HL-60/S4 treated with phorbol 12-myristate 13-acetate at 8.2 ng/mL for 4 days and 3 days (cell line): ENCODE measurements around the gene MYO18B.

Source experiments
- in situ Hi-C: fragments of 300-500 bp; cut with MboI; formaldehyde crosslinking; loops from 2 replicates; pipeline ENCODE4 v1.15.0; 2022; ENCODE audit warnings: low sequenced_read_pairs

The MYO18B gene

DNA sequence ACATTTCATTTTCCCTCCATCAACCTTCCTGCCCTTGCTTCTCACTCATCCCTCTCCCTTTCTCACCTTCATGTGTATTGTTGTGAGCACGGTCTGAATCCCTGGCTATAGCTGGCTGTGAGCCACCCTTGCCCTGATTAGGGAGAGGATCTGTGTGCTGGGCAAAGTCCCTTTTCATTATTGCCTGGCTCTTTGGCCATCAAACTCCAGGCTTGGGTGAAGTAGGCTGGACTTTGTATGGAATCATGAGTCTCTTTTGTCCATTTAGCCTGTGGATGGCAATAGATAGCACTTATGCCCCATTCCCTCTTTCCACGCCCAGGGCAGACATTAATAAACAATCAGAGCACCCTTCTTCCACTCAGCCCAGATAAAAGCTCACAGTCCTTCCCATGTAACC is 6.7 kb downstream of the MYO18B start:
- in situ Hi-C loops: no loop called here

DNA sequence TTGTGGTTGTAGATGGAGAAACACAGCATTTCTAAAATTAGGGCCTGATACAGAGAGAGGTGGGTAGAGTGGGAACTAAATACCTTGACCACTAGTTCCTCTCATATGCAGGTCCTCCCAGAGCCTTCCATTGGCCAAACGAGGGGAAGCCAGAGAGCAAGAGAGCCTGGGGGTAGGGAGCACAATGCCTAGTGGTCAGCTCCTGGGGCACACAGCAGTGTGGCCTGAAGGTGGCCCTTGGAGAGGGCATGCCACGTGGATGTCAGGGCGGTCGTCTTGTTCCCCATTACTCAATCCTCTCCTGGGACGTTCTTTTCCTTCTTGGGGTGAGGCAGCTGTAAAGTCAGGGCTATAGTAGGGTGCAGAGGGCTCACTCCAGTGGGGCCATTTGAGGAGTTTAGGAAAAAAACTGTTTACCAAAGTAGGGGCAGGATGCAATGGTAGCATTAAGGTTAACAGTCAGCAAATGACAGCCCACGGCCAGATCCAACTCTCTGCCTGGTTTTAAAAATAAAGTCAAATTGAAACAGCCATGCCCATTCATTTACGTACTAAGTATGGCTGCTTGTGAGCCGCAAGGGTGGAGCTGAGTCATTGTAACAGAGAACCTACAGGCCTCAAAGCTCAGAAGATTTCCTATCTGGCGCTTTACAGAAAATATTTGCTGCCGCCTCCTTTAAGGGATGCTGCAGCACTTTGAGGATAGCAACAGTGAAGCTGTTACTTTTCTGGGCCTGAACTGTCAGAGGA is 7.6 kb downstream of the MYO18B start:
- in situ Hi-C loops: loop anchor here (25.0 kb wide), 1 partner anchor 287 kb away; no protein-coding TSS in a partner anchor

- in situ Hi-C loops: loop anchor here (25.0 kb wide), 1 partner anchor 288 kb away; no protein-coding TSS in a partner anchor
These were observed 8.7 kb downstream of the MYO18B start for GRCh38 chr22:25750569-25751173.

DNA sequence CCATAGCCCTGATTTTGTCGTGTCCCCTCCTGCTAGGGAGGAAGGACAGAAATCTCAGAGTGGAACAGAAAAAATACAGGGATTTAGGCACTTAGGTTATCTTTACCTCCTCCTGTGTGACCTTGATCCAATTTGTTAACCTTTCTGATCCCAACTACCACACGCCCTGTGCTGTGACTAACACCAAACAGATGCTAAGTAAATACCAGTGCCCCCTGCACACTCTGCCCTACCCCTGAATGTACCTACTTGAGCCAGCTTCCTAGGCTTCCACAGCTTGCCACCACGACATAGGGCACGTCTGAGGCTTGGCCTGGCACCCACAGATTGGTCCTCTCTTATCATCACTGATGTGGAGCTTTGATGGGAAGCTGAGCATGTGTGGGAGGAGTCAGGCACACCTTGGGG is 9.2 kb downstream of the MYO18B start:
- in situ Hi-C loops: loop anchor here (25.0 kb wide), 1 partner anchor 289 kb away; no protein-coding TSS in a partner anchor

DNA sequence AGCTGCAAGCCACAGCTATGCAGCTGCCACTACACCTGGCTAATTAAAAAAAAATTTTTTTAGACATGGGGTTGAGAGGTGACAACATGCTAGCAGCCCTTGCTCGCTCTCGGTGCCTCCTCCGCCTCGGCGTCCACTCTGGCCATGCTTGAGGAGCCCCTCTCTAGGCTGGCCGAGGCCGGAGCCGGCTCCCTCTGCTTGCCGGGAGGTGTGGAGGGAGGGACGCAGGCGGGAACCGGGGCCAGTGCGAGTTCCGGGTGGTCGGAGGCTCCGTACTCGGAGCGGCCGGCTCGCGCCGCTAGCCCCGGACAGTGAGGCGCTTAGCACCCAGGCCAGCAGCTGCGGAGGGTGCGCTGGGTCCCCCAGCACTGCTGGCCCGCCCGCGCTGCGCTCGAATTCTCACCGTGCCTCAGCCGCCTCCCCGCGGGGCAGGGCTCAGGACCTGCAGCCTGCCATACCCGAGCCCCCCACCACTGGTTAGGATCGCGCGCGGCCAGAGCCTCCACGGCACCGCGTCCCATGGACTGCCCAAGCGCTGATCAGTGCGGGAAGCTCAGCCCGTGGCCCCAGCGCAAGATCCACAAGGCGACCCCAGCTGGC is 10.7 kb downstream of the MYO18B start:
- in situ Hi-C loops: loop anchor here (25.0 kb wide), 1 partner anchor 290 kb away; no protein-coding TSS in a partner anchor

DNA sequence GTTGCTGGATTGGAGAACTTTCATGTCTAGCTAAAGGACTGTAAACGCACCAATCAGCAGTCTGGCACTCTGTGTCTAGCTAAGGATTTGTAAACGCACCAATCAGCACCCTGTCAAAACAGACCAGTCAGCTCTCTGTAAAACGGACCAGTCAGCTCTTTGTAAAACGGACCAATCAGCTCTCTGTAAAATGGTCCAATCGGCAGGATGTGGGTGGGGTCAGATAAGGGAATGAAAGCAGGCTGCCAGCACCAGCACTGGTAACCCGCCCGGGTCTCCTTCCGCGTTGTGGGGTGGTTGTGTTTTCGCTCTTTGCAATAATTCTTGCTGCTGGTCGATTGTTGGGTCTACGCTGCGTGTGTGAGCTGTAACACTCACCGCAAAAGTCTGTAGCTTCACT is 11.3 kb downstream of the MYO18B start:
- in situ Hi-C loops: loop anchor here (25.0 kb wide), 1 partner anchor 291 kb away; no protein-coding TSS in a partner anchor

DNA sequence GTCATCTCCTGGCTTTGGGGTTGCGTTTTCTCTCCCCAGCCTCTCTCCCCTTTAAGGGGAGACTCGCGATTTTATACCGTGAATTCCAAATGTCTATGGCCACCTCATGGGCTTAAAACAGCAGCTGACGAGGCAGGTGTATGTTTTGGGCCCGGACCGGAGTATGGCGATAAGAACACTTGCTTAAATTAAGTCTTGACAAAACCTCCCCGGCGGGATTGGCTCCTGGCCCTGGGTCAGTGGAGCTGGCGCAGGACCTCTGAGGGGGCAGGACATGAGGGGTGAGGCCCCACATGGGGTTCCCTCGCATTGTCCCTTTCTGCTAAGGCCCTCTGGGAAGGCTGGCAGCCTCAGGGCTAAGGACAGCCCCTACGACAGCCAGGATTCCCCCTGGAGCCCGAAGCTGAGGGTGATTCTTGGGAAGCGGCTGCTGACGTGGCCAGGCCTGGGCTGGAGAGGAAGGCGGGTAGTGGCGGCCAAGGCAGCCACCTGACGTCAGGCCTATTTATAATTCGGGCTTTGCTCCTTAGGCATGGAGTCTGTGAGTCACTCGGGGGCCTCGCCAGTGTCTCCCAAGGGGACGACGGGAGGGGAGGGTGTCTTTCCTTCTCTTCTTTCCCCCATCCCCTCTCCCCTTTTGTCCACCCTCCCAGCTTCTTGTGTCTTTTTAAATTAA is 12.7 kb downstream of the MYO18B start:
- in situ Hi-C loops: loop anchor here (25.0 kb wide), 1 partner anchor 292 kb away; no protein-coding TSS in a partner anchor

DNA sequence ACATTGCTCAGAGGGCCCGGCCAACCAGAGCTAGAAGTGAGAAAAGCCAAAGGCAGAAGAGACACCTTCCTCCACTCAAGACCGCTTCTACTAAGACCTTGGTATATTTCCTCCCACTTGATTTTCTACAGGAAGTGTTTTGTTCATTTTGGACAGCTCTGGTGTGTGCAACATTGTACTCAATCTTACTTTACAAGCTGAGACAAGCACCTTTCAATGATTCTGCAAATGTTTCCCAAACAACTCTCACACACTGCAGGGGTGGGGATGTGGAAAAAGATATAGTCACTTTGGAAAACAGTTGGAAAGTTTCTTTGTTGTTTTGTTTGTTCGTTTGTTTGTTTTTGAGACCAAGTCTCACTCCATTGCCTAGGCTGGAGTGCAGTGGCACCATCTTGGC is 15.7 kb downstream of the MYO18B start:
- in situ Hi-C loops: loop anchor here (25.0 kb wide), 1 partner anchor 295 kb away; no protein-coding TSS in a partner anchor

DNA sequence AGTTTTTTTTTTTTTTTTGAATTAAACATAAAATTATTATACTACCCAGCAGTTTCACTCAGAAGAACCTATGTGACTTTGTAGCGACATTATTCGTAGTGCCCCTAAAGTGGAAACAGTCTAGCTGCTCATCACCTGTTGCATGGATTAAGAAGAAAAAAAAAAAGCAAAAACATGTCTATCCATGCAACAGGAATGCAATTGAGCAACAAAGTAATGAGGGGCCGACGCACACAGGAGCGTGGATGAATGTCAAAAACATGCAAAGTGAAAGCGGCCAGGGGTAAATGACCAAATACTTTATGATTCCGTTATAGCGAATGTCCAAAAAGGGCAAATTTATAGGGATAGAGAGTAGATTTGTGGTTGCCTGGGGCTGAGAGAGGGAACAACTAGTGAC is 16.3 kb downstream of the MYO18B start:
- in situ Hi-C loops: loop anchor here (25.0 kb wide), 1 partner anchor 296 kb away; no protein-coding TSS in a partner anchor

- in situ Hi-C loops: loop anchor here (25.0 kb wide), 1 partner anchor 298 kb away; no protein-coding TSS in a partner anchor
These were observed 17.8 kb downstream of the MYO18B start for GRCh38 chr22:25759825-25760231.

DNA sequence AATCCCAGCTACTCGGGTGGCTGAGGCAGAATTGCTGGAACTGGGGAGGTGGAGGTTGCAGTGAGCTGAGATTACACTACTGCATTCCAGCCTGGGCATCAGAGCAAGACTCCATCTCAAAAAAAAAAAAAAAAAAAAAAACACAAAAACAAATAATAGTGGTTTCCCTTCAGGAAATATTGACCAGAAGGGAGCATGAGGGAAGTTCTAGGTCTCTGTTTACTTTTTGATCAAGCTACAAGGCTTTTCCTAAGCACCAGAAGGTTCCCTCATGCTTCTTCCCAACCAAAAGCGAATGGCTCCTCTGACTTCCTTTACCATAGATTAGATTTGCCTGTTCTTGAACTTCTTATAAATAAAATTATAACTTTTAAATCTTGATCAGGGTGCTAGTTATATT is 18.3 kb downstream of the MYO18B start:
- in situ Hi-C loops: loop anchor here (25.0 kb wide), 1 partner anchor 298 kb away; no protein-coding TSS in a partner anchor

DNA sequence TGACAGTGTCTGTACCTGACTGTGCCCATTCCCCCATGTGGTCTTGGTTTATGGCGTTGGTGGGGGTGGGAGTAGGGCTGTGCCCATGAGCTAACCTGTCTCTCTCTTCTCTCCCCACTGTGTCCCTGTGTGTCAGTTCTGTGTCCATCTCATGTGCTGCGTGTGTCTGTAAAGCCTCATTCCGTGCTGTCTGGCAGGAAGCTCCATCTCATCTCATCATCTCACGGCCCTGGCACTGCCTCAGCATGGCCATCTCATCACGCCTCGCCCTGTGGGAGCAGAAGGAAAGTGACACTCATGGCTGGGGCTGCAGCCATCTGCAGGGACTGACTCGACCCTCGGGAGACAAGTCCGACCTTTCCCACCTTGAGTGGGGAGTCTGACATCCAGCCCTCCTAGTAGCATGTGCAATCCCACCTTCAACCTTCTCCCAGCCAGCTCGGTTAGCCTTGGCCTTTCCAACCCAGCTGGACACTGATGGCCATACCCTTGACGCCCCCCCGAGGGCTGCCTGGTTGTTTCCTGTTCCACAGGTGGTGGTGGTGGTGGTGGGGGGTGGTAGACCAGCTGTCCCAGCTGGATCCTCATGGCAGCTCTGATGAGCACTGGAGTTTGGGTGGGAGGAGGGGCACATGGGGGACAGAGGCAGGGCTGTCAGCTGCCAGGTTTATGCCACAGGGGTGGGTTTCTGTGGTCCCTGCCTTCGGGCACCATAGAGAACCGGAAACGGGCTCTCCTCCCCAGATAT is 19.0 kb downstream of the MYO18B start:
- in situ Hi-C loops: loop anchor here (25.0 kb wide), 1 partner anchor 299 kb away; no protein-coding TSS in a partner anchor

- in situ Hi-C loops: loop anchor here (25.0 kb wide), 1 partner anchor 300 kb away; no protein-coding TSS in a partner anchor
These were observed 20.2 kb downstream of the MYO18B start for GRCh38 chr22:25762147-25762546.

DNA sequence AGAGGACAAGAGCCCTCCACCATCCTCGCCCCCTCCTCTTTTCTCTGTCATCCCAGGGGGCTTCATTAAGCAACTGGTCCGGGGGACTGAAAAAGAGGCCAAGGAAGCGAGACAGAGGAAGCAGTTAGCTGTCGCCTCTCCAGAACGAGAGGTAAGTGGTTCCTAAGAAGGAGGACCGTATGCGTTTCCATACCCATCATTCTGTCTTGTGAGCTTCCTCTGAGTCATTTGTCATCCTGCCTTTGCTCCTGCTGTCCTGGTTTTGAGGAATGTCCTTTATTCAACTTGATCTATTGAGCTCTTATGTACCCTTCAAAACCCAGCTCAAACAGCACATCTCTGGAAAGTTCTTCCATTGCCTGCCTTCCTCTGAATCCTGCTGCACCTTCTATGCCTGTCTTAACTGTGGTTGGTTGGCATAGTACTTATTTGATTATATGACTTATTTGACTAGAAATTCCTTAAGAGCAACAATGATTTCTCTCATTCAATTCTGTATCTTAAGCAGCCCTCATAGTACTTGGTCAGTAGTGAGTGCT is 21.3 kb downstream of the MYO18B start:
- in situ Hi-C loops: loop anchor here (25.0 kb wide), 1 partner anchor 301 kb away; no protein-coding TSS in a partner anchor

GRCh38 chr22:25764270-25765015 is 22.5 kb downstream of the MYO18B start:
- in situ Hi-C loops: loop anchor here (25.0 kb wide), 1 partner anchor 302 kb away; no protein-coding TSS in a partner anchor

GRCh38 chr22:25765016-25765367 is 23.0 kb downstream of the MYO18B start:
- in situ Hi-C loops: loop anchor here (25.0 kb wide), 1 partner anchor 303 kb away; no protein-coding TSS in a partner anchor

DNA sequence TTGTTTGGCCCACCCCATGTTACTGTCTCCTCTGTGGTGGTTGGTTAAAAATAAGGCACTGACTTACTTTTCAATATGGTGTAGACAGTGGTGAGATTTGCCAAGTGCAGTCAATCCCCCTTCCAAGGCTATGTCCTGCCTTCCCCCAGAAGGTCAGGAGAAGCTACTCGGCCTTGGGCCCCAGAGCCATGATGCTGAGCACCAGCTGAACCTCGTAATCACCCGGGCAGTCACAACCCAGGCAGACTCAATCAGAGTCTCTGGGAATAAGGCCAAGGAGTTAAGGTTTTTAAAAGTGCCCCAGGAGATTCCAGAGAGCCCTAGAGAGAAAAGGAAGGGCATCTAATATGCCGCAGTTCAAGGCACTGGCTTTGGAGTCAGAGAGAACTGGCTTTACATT is 23.8 kb downstream of the MYO18B start:
- in situ Hi-C loops: loop anchor here (25.0 kb wide), 1 partner anchor 304 kb away; no protein-coding TSS in a partner anchor

DNA sequence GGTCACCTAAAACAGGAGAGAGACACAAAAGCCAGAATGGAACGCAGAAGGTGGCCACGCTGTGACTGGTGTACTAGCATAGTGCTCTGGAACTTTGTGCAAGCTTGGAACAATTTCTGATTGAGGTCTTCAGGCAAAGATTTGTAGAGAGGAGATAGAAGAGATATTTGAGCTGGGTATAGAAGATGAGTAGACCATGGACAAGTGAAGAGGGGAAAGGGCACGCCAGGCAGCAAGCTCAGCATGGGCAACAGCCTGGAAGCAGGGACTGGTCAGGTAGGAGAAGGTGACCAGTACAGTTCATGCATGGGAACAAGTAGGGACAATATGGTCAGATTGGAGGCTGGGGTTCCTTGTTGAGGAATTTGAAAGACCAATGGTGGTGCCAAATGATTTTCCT is 24.4 kb downstream of the MYO18B start:
- in situ Hi-C loops: loop anchor here (25.0 kb wide), 1 partner anchor 304 kb away; no protein-coding TSS in a partner anchor

DNA sequence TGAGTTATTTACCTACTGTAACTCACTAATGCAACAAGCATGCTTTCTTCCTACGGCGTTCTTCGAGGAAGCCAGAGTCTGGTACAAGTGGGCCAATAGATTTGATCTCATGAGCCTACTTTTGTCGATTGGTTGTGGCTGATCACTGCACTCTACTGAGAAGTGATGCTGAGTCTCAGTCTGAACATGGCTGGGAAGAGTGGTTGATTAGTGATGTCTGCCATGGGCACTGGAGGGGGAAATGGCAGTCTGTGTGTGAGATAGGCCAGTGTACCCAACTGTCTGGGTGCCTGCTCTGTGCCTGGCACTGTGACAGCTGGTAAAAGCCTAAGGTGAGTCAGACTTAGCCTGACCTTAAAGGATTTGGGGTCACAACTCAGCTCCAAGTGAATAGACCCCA is 28.3 kb downstream of the MYO18B start:
- in situ Hi-C loops: loop anchor here (25.0 kb wide), 1 partner anchor 308 kb away; no protein-coding TSS in a partner anchor
